ENCODE results near the gene S100A14. TPM values are rescaled to one million over a fixed set of nuclear protein-coding genes. Genes with fewer than 3 reads are reported as not detected.

Gene S100A14
- total RNA-seq, 1 experiment from 2014 or later = 2.1 TPM

DNA sequence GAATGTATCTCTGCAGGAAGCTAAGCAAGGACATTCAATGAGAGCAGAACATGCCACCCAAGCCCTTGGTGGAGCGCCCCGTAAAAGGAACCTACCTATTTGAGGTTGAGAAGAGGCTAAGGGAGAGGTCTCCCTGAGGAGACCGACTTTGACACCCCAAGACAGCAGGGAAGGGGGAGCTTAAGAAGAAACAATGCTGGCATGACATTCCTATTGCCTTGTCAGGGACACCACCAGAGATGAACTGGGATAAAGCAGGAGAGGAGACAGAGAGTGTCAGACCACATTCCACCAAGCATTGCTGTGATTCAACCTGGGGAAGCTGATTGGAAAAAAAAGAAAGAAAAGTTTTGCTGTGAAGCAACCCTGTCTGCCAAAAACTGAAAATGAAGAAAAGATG is 37.2 kb downstream of the S100A14 start:
- Mint-ChIP-seq H3K9me3 (no peaks in the 10 kb centered on the region), H3K36me3 (peaks cover 3% of the 10 kb centered on the region; the same call in 1 of the 2 replicates), H3K27me3 (ENCODE audit: low read depth) (0 out of 2 replicates have a peak, but pooled peaks cover 2% of the 10 kb centered on the region), H3K4me3 (no peak overlapping the region), H3K4me1 (peaks cover 18% of the 10 kb centered on the region), H3K27ac (no peak overlapping the region)
- DNase-seq (ENCODE audit: low spot score) (no peak), ATAC-seq (no peak)
- POLR2A ChIA-PET = interaction anchor here (0.6 kb wide), 1 partner anchor 787 kb away, joined by 7 read pairs; no protein-coding TSS in a partner anchor
- CTCF ChIA-PET = interaction anchor here (1.2 to 2.4 kb wide), 3 partner anchors 11 to 48 kb away, joined by 5 to 9 read pairs (median 6); partner anchors contain the start of genes S100A13 and S100A16
- TF ChIP-seq, protein P1, sequence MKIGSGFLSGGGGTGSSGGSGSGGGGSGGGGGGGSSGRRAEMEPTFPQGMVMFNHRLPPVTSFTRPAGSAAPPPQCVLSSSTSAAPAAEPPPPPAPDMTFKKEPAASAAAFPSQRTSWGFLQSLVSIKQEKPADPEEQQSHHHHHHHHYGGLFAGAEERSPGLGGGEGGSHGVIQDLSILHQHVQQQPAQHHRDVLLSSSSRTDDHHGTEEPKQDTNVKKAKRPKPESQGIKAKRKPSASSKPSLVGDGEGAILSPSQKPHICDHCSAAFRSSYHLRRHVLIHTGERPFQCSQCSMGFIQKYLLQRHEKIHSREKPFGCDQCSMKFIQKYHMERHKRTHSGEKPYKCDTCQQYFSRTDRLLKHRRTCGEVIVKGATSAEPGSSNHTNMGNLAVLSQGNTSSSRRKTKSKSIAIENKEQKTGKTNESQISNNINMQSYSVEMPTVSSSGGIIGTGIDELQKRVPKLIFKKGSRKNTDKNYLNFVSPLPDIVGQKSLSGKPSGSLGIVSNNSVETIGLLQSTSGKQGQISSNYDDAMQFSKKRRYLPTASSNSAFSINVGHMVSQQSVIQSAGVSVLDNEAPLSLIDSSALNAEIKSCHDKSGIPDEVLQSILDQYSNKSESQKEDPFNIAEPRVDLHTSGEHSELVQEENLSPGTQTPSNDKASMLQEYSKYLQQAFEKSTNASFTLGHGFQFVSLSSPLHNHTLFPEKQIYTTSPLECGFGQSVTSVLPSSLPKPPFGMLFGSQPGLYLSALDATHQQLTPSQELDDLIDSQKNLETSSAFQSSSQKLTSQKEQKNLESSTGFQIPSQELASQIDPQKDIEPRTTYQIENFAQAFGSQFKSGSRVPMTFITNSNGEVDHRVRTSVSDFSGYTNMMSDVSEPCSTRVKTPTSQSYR (CRISPR knock-in tag; IDR thresholded peaks at IDR 0.05) = no peak
- TF ChIP-seq, protein P2, sequence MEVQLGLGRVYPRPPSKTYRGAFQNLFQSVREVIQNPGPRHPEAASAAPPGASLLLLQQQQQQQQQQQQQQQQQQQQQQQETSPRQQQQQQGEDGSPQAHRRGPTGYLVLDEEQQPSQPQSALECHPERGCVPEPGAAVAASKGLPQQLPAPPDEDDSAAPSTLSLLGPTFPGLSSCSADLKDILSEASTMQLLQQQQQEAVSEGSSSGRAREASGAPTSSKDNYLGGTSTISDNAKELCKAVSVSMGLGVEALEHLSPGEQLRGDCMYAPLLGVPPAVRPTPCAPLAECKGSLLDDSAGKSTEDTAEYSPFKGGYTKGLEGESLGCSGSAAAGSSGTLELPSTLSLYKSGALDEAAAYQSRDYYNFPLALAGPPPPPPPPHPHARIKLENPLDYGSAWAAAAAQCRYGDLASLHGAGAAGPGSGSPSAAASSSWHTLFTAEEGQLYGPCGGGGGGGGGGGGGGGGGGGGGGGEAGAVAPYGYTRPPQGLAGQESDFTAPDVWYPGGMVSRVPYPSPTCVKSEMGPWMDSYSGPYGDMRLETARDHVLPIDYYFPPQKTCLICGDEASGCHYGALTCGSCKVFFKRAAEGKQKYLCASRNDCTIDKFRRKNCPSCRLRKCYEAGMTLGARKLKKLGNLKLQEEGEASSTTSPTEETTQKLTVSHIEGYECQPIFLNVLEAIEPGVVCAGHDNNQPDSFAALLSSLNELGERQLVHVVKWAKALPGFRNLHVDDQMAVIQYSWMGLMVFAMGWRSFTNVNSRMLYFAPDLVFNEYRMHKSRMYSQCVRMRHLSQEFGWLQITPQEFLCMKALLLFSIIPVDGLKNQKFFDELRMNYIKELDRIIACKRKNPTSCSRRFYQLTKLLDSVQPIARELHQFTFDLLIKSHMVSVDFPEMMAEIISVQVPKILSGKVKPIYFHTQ (CRISPR knock-in tag; IDR thresholded peaks at IDR 0.05) = no peak
- TF ChIP-seq FOXJ3 (CRISPR knock-in tag; IDR thresholded peaks at IDR 0.05; ENCODE audit: borderline replicate concordance) = no peak
- TF ChIP-seq NR1H2 (CRISPR knock-in tag; IDR thresholded peaks at IDR 0.05) = no peak
- no peak for TF ChIP-seq CREB1 (CRISPR knock-in tag; IDR thresholded peaks at IDR 0.05)
- TF ChIP-seq, protein P3, sequence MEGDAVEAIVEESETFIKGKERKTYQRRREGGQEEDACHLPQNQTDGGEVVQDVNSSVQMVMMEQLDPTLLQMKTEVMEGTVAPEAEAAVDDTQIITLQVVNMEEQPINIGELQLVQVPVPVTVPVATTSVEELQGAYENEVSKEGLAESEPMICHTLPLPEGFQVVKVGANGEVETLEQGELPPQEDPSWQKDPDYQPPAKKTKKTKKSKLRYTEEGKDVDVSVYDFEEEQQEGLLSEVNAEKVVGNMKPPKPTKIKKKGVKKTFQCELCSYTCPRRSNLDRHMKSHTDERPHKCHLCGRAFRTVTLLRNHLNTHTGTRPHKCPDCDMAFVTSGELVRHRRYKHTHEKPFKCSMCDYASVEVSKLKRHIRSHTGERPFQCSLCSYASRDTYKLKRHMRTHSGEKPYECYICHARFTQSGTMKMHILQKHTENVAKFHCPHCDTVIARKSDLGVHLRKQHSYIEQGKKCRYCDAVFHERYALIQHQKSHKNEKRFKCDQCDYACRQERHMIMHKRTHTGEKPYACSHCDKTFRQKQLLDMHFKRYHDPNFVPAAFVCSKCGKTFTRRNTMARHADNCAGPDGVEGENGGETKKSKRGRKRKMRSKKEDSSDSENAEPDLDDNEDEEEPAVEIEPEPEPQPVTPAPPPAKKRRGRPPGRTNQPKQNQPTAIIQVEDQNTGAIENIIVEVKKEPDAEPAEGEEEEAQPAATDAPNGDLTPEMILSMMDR (IDR thresholded peaks at IDR 0.05) = no peak
- TF ChIP-seq, protein P4, sequence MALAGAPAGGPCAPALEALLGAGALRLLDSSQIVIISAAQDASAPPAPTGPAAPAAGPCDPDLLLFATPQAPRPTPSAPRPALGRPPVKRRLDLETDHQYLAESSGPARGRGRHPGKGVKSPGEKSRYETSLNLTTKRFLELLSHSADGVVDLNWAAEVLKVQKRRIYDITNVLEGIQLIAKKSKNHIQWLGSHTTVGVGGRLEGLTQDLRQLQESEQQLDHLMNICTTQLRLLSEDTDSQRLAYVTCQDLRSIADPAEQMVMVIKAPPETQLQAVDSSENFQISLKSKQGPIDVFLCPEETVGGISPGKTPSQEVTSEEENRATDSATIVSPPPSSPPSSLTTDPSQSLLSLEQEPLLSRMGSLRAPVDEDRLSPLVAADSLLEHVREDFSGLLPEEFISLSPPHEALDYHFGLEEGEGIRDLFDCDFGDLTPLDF (CRISPR knock-in tag; IDR thresholded peaks at IDR 0.05) = no peak
- no peak for TF ChIP-seq NR3C1 (CRISPR knock-in tag; conservative IDR thresholded peaks at IDR 0.05; ENCODE audit: low read depth)
- TF ChIP-seq ZNF317 (CRISPR knock-in tag; IDR thresholded peaks at IDR 0.05; ENCODE audit: borderline replicate concordance, low read depth) = no peak
- no peak for TF ChIP-seq JUN (CRISPR knock-in tag; IDR thresholded peaks at IDR 0.05)
- TF ChIP-seq, protein P5, sequence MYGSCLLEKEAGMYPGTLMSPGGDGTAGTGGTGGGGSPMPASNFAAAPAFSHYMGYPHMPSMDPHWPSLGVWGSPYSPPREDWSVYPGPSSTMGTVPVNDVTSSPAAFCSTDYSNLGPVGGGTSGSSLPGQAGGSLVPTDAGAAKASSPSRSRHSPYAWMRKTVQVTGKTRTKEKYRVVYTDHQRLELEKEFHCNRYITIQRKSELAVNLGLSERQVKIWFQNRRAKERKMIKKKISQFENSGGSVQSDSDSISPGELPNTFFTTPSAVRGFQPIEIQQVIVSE (CRISPR knock-in tag; IDR thresholded peaks at IDR 0.05; ENCODE audit: borderline replicate concordance) = no peak
- no peak for TF ChIP-seq JAZF1 (CRISPR knock-in tag; IDR thresholded peaks at IDR 0.05)
- no peak for TF ChIP-seq ZNF396 (CRISPR knock-in tag; IDR thresholded peaks at IDR 0.05; ENCODE audit: borderline replicate concordance)
- no peak for TF ChIP-seq OVOL2 (CRISPR knock-in tag; IDR thresholded peaks at IDR 0.05; ENCODE audit: borderline replicate concordance)
- TF ChIP-seq PRRX2 (CRISPR knock-in tag; IDR thresholded peaks at IDR 0.05) = no peak
- TF ChIP-seq, protein P6, sequence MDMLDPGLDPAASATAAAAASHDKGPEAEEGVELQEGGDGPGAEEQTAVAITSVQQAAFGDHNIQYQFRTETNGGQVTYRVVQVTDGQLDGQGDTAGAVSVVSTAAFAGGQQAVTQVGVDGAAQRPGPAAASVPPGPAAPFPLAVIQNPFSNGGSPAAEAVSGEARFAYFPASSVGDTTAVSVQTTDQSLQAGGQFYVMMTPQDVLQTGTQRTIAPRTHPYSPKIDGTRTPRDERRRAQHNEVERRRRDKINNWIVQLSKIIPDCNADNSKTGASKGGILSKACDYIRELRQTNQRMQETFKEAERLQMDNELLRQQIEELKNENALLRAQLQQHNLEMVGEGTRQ (CRISPR knock-in tag; IDR thresholded peaks at IDR 0.05) = no peak
- TF ChIP-seq, protein P7, sequence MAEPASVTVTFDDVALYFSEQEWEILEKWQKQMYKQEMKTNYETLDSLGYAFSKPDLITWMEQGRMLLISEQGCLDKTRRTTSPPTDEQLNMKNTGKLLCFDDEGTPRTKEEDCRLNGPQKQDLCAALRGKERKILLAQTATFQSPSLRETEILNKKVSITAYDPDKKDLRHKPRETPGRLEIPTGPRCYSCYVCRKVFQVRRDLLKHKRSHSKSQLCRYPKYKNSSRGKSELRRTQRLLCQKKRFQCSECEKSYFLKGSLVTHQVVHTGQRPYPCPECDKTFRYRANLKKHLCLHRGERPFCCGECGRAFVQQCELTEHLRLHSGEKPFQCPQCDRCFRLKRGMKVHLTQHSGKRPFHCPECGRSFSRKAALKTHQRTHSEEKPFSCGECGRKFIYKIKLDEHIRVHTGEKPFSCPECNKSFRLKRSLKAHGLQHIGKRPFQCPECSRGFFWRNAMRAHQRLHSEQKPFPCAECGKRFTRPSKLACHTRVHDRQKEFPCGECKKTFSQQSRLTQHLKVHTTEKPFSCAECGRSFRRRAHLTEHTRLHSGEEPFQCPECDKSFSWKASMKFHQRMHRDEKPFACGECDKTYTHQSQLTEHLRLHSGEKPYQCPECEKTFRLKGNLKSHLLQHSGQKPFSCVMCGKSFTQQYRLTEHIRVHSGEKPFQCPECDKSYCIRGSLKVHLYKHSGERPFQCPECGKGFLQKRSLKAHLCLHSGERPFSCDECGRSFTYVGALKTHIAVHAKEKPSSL (CRISPR knock-in tag; conservative IDR thresholded peaks at IDR 0.05) = no peak
- TF ChIP-seq, protein P8, sequence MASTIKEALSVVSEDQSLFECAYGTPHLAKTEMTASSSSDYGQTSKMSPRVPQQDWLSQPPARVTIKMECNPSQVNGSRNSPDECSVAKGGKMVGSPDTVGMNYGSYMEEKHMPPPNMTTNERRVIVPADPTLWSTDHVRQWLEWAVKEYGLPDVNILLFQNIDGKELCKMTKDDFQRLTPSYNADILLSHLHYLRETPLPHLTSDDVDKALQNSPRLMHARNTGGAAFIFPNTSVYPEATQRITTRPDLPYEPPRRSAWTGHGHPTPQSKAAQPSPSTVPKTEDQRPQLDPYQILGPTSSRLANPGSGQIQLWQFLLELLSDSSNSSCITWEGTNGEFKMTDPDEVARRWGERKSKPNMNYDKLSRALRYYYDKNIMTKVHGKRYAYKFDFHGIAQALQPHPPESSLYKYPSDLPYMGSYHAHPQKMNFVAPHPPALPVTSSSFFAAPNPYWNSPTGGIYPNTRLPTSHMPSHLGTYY (CRISPR knock-in tag; IDR thresholded peaks at IDR 0.05) = no peak
- TF ChIP-seq, protein P9, sequence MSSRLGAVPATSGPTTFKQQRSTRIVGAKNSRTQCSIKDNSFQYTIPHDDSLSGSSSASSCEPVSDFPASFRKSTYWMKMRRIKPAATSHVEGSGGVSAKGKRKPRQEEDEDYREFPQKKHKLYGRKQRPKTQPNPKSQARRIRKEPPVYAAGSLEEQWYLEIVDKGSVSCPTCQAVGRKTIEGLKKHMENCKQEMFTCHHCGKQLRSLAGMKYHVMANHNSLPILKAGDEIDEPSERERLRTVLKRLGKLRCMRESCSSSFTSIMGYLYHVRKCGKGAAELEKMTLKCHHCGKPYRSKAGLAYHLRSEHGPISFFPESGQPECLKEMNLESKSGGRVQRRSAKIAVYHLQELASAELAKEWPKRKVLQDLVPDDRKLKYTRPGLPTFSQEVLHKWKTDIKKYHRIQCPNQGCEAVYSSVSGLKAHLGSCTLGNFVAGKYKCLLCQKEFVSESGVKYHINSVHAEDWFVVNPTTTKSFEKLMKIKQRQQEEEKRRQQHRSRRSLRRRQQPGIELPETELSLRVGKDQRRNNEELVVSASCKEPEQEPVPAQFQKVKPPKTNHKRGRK (CRISPR knock-in tag; IDR thresholded peaks at IDR 0.05; ENCODE audit: borderline replicate concordance) = no peak

Data from WTC11 (cell line).